ENCODE measurements around the gene CCDC90B.

GRCh38 chr11:83311701-83312100 lies 25.5 kb upstream of the CCDC90B start:
- no peak for TF ChIP-seq CTCF (IDR thresholded peaks at IDR 0.05)
- no peak for TF ChIP-seq ERG (CRISPR knock-in tag; IDR thresholded peaks at IDR 0.05)
- TF ChIP-seq E2F4 (CRISPR knock-in tag; IDR thresholded peaks at IDR 0.05; ENCODE audit: borderline replicate concordance, low read depth): no peak
- TF ChIP-seq NFYB (CRISPR knock-in tag; conservative IDR thresholded peaks at IDR 0.05; ENCODE audit: low read depth): no peak
- TF ChIP-seq ETV6 (CRISPR knock-in tag; IDR thresholded peaks at IDR 0.05): no peak
- no peak for TF ChIP-seq RELA (CRISPR knock-in tag; IDR thresholded peaks at IDR 0.05; ENCODE audit: borderline replicate concordance)
- TF ChIP-seq ZNF121 (CRISPR knock-in tag; IDR thresholded peaks at IDR 0.05): no peak
- TF ChIP-seq AR (CRISPR knock-in tag; IDR thresholded peaks at IDR 0.05): no peak
- TF ChIP-seq TEAD4 (CRISPR knock-in tag; IDR thresholded peaks at IDR 0.05): no peak
- no peak for TF ChIP-seq USF1 (CRISPR knock-in tag; IDR thresholded peaks at IDR 0.05)
- TF ChIP-seq TP53 (CRISPR knock-in tag; IDR thresholded peaks at IDR 0.05): no peak

All from WTC11 (cell line).